Measurements from ENCODE around the gene RGPD4. TPM values are rescaled to one million over a fixed set of nuclear protein-coding genes. Genes with fewer than 3 reads are reported as not detected.
A peak's percentile ranks its signal among the peaks of the same experiment; 100 is the strongest.

RGPD4 gene
- total and polyA plus RNA-seq, 8 donors = 0.05 to 0.21 TPM; not detected in 6

DNA sequence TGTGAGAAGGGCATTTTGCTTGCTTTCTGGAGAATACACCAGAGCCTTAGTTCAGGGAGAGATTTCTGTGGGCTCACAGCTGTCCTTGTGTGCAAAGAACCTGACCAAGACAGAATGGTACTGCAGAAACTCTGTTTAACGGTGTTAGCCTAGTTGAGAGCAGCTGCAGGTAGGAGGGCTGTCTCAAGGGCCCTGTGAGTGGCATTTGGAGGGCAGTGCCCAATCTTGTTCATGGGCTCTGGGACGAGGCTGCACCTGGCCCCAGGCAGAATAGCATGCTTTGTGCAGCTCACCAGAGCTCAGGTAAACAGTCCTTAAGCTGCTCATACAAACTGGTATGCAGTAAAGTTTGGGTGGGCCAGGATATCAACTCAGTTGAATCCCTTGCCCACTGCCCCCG, 16.9 kb upstream of the RGPD4 start:
- Histone ChIP-seq H3K4me3 (no peak overlapping the region), H3K36me3 (no peaks in the 10 kb centered on the region), H3K4me1 (peaks cover 0 to 6% (median 4%) of the 10 kb centered on the region in 3 donors), H3K27me3 (no peaks in the 10 kb centered on the region), H3K27ac (no peak overlapping the region), H3K9me3 (no peaks in the 10 kb centered on the region)
- intact Hi-C loops (cut with DNase I) = loop anchor here in 1 of 3 donors (5.0 kb wide), 1 partner anchor 733 kb away; no protein-coding TSS in a partner anchor
- no peak for DNase-seq
- peak in 1 of 4 donors; percentile 12 for ATAC-seq
- 43 to 56% methylated on average over 3 of the region's 3 CpGs for WGBS, 2 donors
- TF ChIP-seq CTCF (IDR thresholded peaks at IDR 0.05) = no peak
- FAIRE-seq = no peak

- no peaks in the 10 kb centered on the region for H3K9me3 ChIP-seq
- TF ChIP-seq CTCF (IDR thresholded peaks at IDR 0.05) = no peak
- intact Hi-C loops (cut with DNase I) = loop anchor here in 1 of 3 donors (5.0 kb wide), 1 partner anchor 733 kb away; no protein-coding TSS in a partner anchor
- WGBS, 2 donors = 83 to 85% methylated on average over 1 of the region's 1 CpG
- H3K4me3 ChIP-seq = no peak overlapping the region
- FAIRE-seq (no peak), ATAC-seq (no peak), DNase-seq (no peak)
- no peaks in the 10 kb centered on the region for H3K36me3 ChIP-seq
- H3K27ac ChIP-seq = no peak overlapping the region
- H3K4me1 ChIP-seq = peaks cover 0 to 6% (median 4%) of the 10 kb centered on the region in 3 donors
- no peaks in the 10 kb centered on the region for H3K27me3 ChIP-seq
These were observed 16.0 kb upstream of the RGPD4 start for GRCh38 chr2:107810734-107811133.

- WGBS, 2 donors = 73 to 78% methylated on average over 2 of the region's 2 CpGs
- Histone ChIP-seq H3K4me1 (peaks cover 0 to 6% (median 4%) of the 10 kb centered on the region in 3 donors), H3K4me3 (no peak overlapping the region), H3K36me3 (no peaks in the 10 kb centered on the region), H3K27me3 (no peaks in the 10 kb centered on the region), H3K27ac (no peak overlapping the region), H3K9me3 (no peaks in the 10 kb centered on the region)
- no peak for DNase-seq
- intact Hi-C loops (cut with DNase I) = loop anchor here in 1 of 3 donors (5.0 kb wide), 1 partner anchor 734 kb away; no protein-coding TSS in a partner anchor
- ATAC-seq = no peak
- no peak for FAIRE-seq
- TF ChIP-seq CTCF (IDR thresholded peaks at IDR 0.05) = no peak
These were observed 15.3 kb upstream of the RGPD4 start for GRCh38 chr2:107811411-107811810.

GRCh38 chr2:107812006-107812405, 14.7 kb upstream of the RGPD4 start:
- no peak for FAIRE-seq
- no peak for ATAC-seq
- Histone ChIP-seq H3K4me1 (peaks cover 0 to 6% (median 4%) of the 10 kb centered on the region in 3 donors), H3K9me3 (no peaks in the 10 kb centered on the region), H3K27me3 (no peaks in the 10 kb centered on the region), H3K27ac (no peak overlapping the region), H3K36me3 (no peaks in the 10 kb centered on the region), H3K4me3 (no peak overlapping the region)
- WGBS, 2 donors = 80 to 94% methylated on average over 5 of the region's 5 CpGs
- DNase-seq = no peak
- no peak for TF ChIP-seq CTCF (IDR thresholded peaks at IDR 0.05)
- intact Hi-C loops (cut with DNase I) = loop anchor here in 1 of 3 donors (5.0 kb wide), 1 partner anchor 735 kb away; no protein-coding TSS in a partner anchor

GRCh38 chr2:107817378-107817777, 9.3 kb upstream of the RGPD4 start:
- ATAC-seq (no peak), FAIRE-seq (no peak), DNase-seq (no peak)
- Histone ChIP-seq H3K9me3 (no peaks in the 10 kb centered on the region), H3K27me3 (no peaks in the 10 kb centered on the region), H3K27ac (no peak overlapping the region), H3K4me3 (no peak overlapping the region), H3K4me1 (no peaks in the 10 kb centered on the region), H3K36me3 (no peaks in the 10 kb centered on the region)
- 54 to 66% methylated on average over 5 of the region's 5 CpGs for WGBS, 2 donors
- TF ChIP-seq CTCF (IDR thresholded peaks at IDR 0.05) = no peak
- intact Hi-C loops (cut with DNase I) = no loop called here
